Measurements from ENCODE around the gene IFI27L2. TPM values are rescaled to one million over a fixed set of nuclear protein-coding genes. Genes with fewer than 3 reads are reported as not detected.

IFI27L2 gene
- polyA plus RNA-seq, 1 of the 3 experiments (the other 2 are of a cell fraction): 200 TPM

DNA sequence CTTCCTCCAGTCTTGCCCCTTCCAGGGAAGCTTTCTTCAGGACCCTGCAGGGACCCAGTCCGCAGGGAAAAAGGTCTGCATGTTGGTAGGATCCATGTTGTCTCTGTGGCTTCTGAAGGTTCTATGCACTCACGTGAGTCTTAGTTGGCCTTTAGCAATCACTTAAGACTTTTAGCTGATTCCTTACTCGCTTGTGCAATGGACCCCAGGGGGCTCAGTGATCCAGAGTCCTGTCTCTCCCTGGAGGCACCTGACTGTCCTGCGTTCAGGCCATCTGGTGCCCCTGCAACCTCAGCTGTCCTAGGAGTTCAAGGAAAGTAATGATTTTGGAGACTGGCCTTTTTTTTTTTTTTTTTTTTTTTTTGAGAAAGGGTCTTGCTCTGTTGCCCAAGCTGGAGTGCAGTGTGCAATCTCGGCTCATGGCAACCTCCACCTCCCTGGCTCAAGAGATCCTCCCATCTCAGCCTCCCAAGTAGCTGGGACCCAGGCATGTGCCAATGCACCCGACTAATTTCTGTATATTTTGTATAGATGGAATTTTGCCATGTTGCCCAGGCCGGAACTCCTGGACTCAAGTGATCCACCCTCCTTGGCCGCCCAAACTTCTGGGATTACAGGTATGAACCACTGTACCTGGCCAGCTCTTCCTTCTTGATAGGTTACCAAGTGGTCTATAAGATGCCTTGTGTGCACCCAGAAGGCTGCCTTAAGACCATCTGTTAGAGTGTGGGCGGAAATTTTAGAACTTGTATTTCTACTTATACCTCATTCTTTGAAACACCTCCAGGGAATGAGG lies 4.6 kb downstream of the IFI27L2 start:
- Histone ChIP-seq H3K36me3 (replicated peaks in 1 of 2; ENCODE audit: control insufficient read depth in 1 of 2, insufficient read depth in 2 of 2, low read length in 1 of 2) (peaks cover 0 to 6% of the 10 kb centered on the region in 2 experiments), H3K27me3 (ENCODE audit: insufficient read depth) (no peaks in the 10 kb centered on the region), H3K9me2 (no peaks in the 10 kb centered on the region), H3K4me3 (ENCODE audit: low read depth in 2 of 2, low read length in 1 of 2) (no peak overlapping the region), H3K9ac (no peak overlapping the region), H3K79me2 (ENCODE audit: insufficient read depth) (no peaks in the 10 kb centered on the region), H2AFZ (ENCODE audit: low read depth) (no peak overlapping the region), H3F3A (replicated peaks; ENCODE audit: insufficient read depth) (peaks cover 3% of the 10 kb centered on the region), H3K27ac (ENCODE audit: low read depth in 2 of 2, low read length in 1 of 2) (no peak overlapping the region), H3K9me3 (no peaks in the 10 kb centered on the region), H4K20me1 (ENCODE audit: insufficient read depth) (no peaks in the 10 kb centered on the region), H3K4me1 (ENCODE audit: control insufficient read depth in 1 of 2, insufficient read depth in 2 of 2, low read depth in 1 of 2, low read length in 1 of 2) (peaks cover 0 to 4% of the 10 kb centered on the region in 2 experiments; a peak in 1 of 4 replicates), H3K4me2 (no peak overlapping the region)
- 79% methylated on average over 9 of the region's 9 CpGs for WGBS (ENCODE audit: low lambda C conversion rate)
- ChIA-PET POLR2A (interaction anchor here (0.7 to 0.8 kb wide), 2 partner anchors 9 to 76 kb away, joined by 3 to 7 read pairs; no protein-coding TSS in a partner anchor), CTCF (interaction anchor here (0.8 to 3.4 kb wide), 6 partner anchors 12 to 88 kb away, joined by 3 to 20 read pairs (median 4); no protein-coding TSS in a partner anchor)
- no peak for DNase-seq
- no peak for TF ChIP-seq TEAD4 (IDR thresholded peaks at IDR 0.05; ENCODE audit: borderline replicate concordance, insufficient read depth)
- TF ChIP-seq FOXJ3 (CRISPR knock-in tag; IDR thresholded peaks at IDR 0.05): no peak
- TF ChIP-seq, protein P1, sequence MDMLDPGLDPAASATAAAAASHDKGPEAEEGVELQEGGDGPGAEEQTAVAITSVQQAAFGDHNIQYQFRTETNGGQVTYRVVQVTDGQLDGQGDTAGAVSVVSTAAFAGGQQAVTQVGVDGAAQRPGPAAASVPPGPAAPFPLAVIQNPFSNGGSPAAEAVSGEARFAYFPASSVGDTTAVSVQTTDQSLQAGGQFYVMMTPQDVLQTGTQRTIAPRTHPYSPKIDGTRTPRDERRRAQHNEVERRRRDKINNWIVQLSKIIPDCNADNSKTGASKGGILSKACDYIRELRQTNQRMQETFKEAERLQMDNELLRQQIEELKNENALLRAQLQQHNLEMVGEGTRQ (IDR thresholded peaks at IDR 0.05; ENCODE audit: borderline replicate concordance, low read depth, low read length): no peak
- no peak for TF ChIP-seq SIN3A (IDR thresholded peaks at IDR 0.05; ENCODE audit: borderline replicate concordance, low read depth, low read length)
- no peak for TF ChIP-seq NRF1 (IDR thresholded peaks at IDR 0.05; ENCODE audit: low read depth, low read length)
- TF ChIP-seq, protein P2, sequence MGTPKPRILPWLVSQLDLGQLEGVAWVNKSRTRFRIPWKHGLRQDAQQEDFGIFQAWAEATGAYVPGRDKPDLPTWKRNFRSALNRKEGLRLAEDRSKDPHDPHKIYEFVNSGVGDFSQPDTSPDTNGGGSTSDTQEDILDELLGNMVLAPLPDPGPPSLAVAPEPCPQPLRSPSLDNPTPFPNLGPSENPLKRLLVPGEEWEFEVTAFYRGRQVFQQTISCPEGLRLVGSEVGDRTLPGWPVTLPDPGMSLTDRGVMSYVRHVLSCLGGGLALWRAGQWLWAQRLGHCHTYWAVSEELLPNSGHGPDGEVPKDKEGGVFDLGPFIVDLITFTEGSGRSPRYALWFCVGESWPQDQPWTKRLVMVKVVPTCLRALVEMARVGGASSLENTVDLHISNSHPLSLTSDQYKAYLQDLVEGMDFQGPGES (IDR thresholded peaks at IDR 0.05; ENCODE audit: low read depth, low read length): no peak
- TF ChIP-seq, protein P3, sequence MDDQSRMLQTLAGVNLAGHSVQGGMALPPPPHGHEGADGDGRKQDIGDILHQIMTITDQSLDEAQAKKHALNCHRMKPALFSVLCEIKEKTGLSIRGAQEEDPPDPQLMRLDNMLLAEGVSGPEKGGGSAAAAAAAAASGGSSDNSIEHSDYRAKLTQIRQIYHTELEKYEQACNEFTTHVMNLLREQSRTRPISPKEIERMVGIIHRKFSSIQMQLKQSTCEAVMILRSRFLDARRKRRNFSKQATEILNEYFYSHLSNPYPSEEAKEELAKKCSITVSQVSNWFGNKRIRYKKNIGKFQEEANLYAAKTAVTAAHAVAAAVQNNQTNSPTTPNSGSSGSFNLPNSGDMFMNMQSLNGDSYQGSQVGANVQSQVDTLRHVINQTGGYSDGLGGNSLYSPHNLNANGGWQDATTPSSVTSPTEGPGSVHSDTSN (IDR thresholded peaks at IDR 0.05): no peak
- TF ChIP-seq GATA2 (CRISPR knock-in tag; IDR thresholded peaks at IDR 0.05): no peak
- TF ChIP-seq YY1 (IDR thresholded peaks at IDR 0.05; ENCODE audit: low read depth): no peak
- TF ChIP-seq RFX5 (IDR thresholded peaks at IDR 0.05; ENCODE audit: low read length): no peak
- TF ChIP-seq MXI1 (IDR thresholded peaks at IDR 0.05; ENCODE audit: low read depth, low read length): no peak

GRCh38 chr14:94123868-94124267 lies 5.5 kb downstream of the IFI27L2 start:
- H3K36me3 ChIP-seq (replicated peaks in 1 of 2; ENCODE audit: control insufficient read depth in 1 of 2, insufficient read depth in 2 of 2, low read length in 1 of 2): peaks cover 0 to 6% of the 10 kb centered on the region in 2 experiments
- no peak overlapping the region for H3K9ac ChIP-seq
- CTCF ChIA-PET: interaction anchor here (1.5 to 3.4 kb wide), 3 partner anchors 13 to 73 kb away, joined by 3 to 20 read pairs (median 4); no protein-coding TSS in a partner anchor
- H2AFZ ChIP-seq (ENCODE audit: low read depth): no peak overlapping the region
- POLR2A ChIA-PET: no interaction called here
- no peaks in the 10 kb centered on the region for H3K27me3 ChIP-seq (ENCODE audit: insufficient read depth)
- H3K9me2 ChIP-seq: no peaks in the 10 kb centered on the region
- H3K27ac ChIP-seq (ENCODE audit: low read depth in 2 of 2, low read length in 1 of 2): no peak overlapping the region
- DNase-seq: no peak
- H3K4me1 ChIP-seq (ENCODE audit: control insufficient read depth in 1 of 2, insufficient read depth in 2 of 2, low read depth in 1 of 2, low read length in 1 of 2): peaks cover 0 to 7% of the 10 kb centered on the region in 2 experiments; a peak in 1 of 4 replicates
- H3K9me3 ChIP-seq: no peaks in the 10 kb centered on the region
- no peak overlapping the region for H3K4me3 ChIP-seq (ENCODE audit: low read depth in 2 of 2, low read length in 1 of 2)
- 100% methylated on average over 1 of the region's 1 CpG for WGBS (ENCODE audit: low lambda C conversion rate)
- no peaks in the 10 kb centered on the region for H3K79me2 ChIP-seq (ENCODE audit: insufficient read depth)
- no peak overlapping the region for H3K4me2 ChIP-seq
- H4K20me1 ChIP-seq (ENCODE audit: insufficient read depth): no peaks in the 10 kb centered on the region
- H3F3A ChIP-seq (replicated peaks; ENCODE audit: insufficient read depth): no peaks in the 10 kb centered on the region
- TF ChIP-seq RCOR1 (IDR thresholded peaks at IDR 0.05; ENCODE audit: low read length): no peak
- TF ChIP-seq TAF1 (IDR thresholded peaks at IDR 0.05; ENCODE audit: borderline replicate concordance, low read depth, low read length): no peak
- no peak for TF ChIP-seq MEF2A (IDR thresholded peaks at IDR 0.05; ENCODE audit: borderline replicate concordance, low read depth)
- TF ChIP-seq USF1 (IDR thresholded peaks at IDR 0.05; ENCODE audit: borderline replicate concordance, low read depth): no peak
- TF ChIP-seq ELF1 (IDR thresholded peaks at IDR 0.05): no peak
- no peak for TF ChIP-seq RFX5 (IDR thresholded peaks at IDR 0.05; ENCODE audit: low read length)
- no peak for TF ChIP-seq EP300 (IDR thresholded peaks at IDR 0.05; ENCODE audit: borderline replicate concordance in 1 of 2, low read depth in 1 of 2, low read length in 1 of 2)
- TF ChIP-seq SMC3 (IDR thresholded peaks at IDR 0.05; ENCODE audit: low read depth, low read length): no peak
- TF ChIP-seq, protein P4, sequence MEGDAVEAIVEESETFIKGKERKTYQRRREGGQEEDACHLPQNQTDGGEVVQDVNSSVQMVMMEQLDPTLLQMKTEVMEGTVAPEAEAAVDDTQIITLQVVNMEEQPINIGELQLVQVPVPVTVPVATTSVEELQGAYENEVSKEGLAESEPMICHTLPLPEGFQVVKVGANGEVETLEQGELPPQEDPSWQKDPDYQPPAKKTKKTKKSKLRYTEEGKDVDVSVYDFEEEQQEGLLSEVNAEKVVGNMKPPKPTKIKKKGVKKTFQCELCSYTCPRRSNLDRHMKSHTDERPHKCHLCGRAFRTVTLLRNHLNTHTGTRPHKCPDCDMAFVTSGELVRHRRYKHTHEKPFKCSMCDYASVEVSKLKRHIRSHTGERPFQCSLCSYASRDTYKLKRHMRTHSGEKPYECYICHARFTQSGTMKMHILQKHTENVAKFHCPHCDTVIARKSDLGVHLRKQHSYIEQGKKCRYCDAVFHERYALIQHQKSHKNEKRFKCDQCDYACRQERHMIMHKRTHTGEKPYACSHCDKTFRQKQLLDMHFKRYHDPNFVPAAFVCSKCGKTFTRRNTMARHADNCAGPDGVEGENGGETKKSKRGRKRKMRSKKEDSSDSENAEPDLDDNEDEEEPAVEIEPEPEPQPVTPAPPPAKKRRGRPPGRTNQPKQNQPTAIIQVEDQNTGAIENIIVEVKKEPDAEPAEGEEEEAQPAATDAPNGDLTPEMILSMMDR (IDR thresholded peaks at IDR 0.05): no peak
- no peak for TF ChIP-seq TEAD4 (IDR thresholded peaks at IDR 0.05; ENCODE audit: borderline replicate concordance, insufficient read depth)
- TF ChIP-seq TCF12 (IDR thresholded peaks at IDR 0.05): no peak
- TF ChIP-seq RXRA (IDR thresholded peaks at IDR 0.05; ENCODE audit: borderline replicate concordance, low read depth): no peak
- no peak for TF ChIP-seq CHD2 (IDR thresholded peaks at IDR 0.05; ENCODE audit: low read length, partially characterized antibody)
